CD1c-positive myeloid dendritic cell (primary cell): ENCODE data around the gene GRAMD4.

Experiments used
- DNase-seq: peaks from one replicate; pipeline ENCODE4 v3.0.0-alpha.2; 2016; ENCODE audit errors: extremely low spot score

Gene GRAMD4

GRCh38 chr22:46619830-46620501 is at the start of gene GRAMD4:
GRAMD4 (plus strand) TSS chr22:46620386; CDS start chr22:46626800, 6,414 bp downstream.
- DNase-seq, result peak; percentile 63

- DNase-seq, result no peak
Observed at GRCh38 chr22:46571642-46572250, 48.4 kb upstream of the GRAMD4 start.

GRCh38 chr22:46572911-46573780 is 47.0 kb upstream of the GRAMD4 start:
- DNase-seq, result no peak

GRCh38 chr22:46573781-46574437 is 46.3 kb upstream of the GRAMD4 start:
- DNase-seq, result peak; percentile 74

- DNase-seq, result no peak
Observed at GRCh38 chr22:46574438-46574992, 45.7 kb upstream of the GRAMD4 start.

GRCh38 chr22:46574993-46575910 is 44.9 kb upstream of the GRAMD4 start:
- no peak for DNase-seq

GRCh38 chr22:46575911-46576555 is 44.2 kb upstream of the GRAMD4 start:
- no peak for DNase-seq

- peak; percentile 79 for DNase-seq
Observed at GRCh38 chr22:46576556-46577367, 43.4 kb upstream of the GRAMD4 start.

GRCh38 chr22:46577368-46578249 is 42.6 kb upstream of the GRAMD4 start:
- peak; percentile 11 for DNase-seq

- DNase-seq, result no peak
Observed at GRCh38 chr22:46578251-46578823, 41.8 kb upstream of the GRAMD4 start.

- no peak for DNase-seq
Observed at GRCh38 chr22:46578824-46579561, 41.2 kb upstream of the GRAMD4 start.

- DNase-seq, result no peak
Observed at GRCh38 chr22:46579751-46580449, 40.3 kb upstream of the GRAMD4 start.

- no peak for DNase-seq
Observed at GRCh38 chr22:46580940-46581537, 39.1 kb upstream of the GRAMD4 start.

GRCh38 chr22:46581538-46582244 is 38.5 kb upstream of the GRAMD4 start:
- DNase-seq, result peak; percentile 39

GRCh38 chr22:46582281-46582933 is 37.8 kb upstream of the GRAMD4 start:
- peak; percentile 17 for DNase-seq
